Stimulated activated CD8-positive, alpha-beta memory T cell treated with anti-CD3 and anti-CD28 coated beads, Interleukin-12 subunit alpha, Interleukin-12 subunit beta, amount 100 ng/mL, for 24 hours (primary cell): ENCODE measurements around the gene PRIMA1.

Experiments used
- DNase-seq: peaks from one replicate; pipeline ENCODE4 v3.0.0-alpha.2; 2020; ENCODE audit errors: extremely low read depth

Gene PRIMA1

GRCh38 chr14:93794756-93795155 lies 6.5 kb upstream of the PRIMA1 start:
- no peak for DNase-seq

GRCh38 chr14:93793555-93794324 lies 5.5 kb upstream of the PRIMA1 start:
- DNase-seq = no peak

- no peak for DNase-seq
Measured at GRCh38 chr14:93792391-93792790, 4.1 kb upstream of the PRIMA1 start.

GRCh38 chr14:93790966-93791365 lies 2.7 kb upstream of the PRIMA1 start:
- no peak for DNase-seq

- no peak for DNase-seq
Measured at GRCh38 chr14:93789228-93790130, 1.2 kb upstream of the PRIMA1 start.

- no peak for DNase-seq
Measured at GRCh38 chr14:93788543-93789227, 400 bp upstream of the PRIMA1 start.

GRCh38 chr14:93787465-93788292 lies 606 bp downstream of the PRIMA1 start:
- no peak for DNase-seq

GRCh38 chr14:93785423-93785822 lies 2.9 kb downstream of the PRIMA1 start:
- no peak for DNase-seq

- no peak for DNase-seq
Measured at GRCh38 chr14:93784878-93785277, 3.4 kb downstream of the PRIMA1 start.

GRCh38 chr14:93780813-93781400 lies 7.4 kb downstream of the PRIMA1 start:
- no peak for DNase-seq

- no peak for DNase-seq
Measured at GRCh38 chr14:93778856-93779629, 9.2 kb downstream of the PRIMA1 start.

GRCh38 chr14:93778453-93778852 lies 9.8 kb downstream of the PRIMA1 start:
- DNase-seq = no peak

GRCh38 chr14:93775744-93776143 lies 12.5 kb downstream of the PRIMA1 start:
- DNase-seq = no peak

GRCh38 chr14:93775158-93775557 lies 13.1 kb downstream of the PRIMA1 start:
- no peak for DNase-seq

- no peak for DNase-seq
Measured at GRCh38 chr14:93772263-93772662, 16.0 kb downstream of the PRIMA1 start.

GRCh38 chr14:93765970-93766369 lies 22.3 kb downstream of the PRIMA1 start:
- DNase-seq = no peak

GRCh38 chr14:93765155-93765554 lies 23.1 kb downstream of the PRIMA1 start:
- DNase-seq = no peak

- DNase-seq = no peak
Measured at GRCh38 chr14:93764211-93764659, 24.1 kb downstream of the PRIMA1 start.

- no peak for DNase-seq
Measured at GRCh38 chr14:93759719-93760307, 28.5 kb downstream of the PRIMA1 start.

- no peak for DNase-seq
Measured at GRCh38 chr14:93757206-93757605, 31.1 kb downstream of the PRIMA1 start.
